Suprapubic skin (tissue), 3 donors: ENCODE data around the gene ATF6.

Experiments
- CTCF ChIP-seq, 2 donors: fragments of 200-600 bp in 1 of 2; fragments of 450-650 bp in 1 of 2; sonication (generic) in 1 of 2; IDR thresholded peaks; one replicate each; pipeline ENCODE4 v1.5.1; 2016 to 2019; ENCODE audit warnings: antibody characterized with exemption in 2 of 2, mild to moderate bottlenecking in 1 of 2, moderate library complexity in 1 of 2
- EP300 ChIP-seq: sonication (generic); formaldehyde crosslinking; IDR thresholded peaks from one replicate; pipeline ENCODE4 v1.6.1; 2017; ENCODE audit warnings: antibody characterized with exemption
- POLR2A ChIP-seq, 2 donors: fragments of 450-650 bp; IDR thresholded peaks; one replicate each; pipeline ENCODE4 v1.6.1; 2017; ENCODE audit warnings: antibody characterized with exemption in 2 of 2, mild to moderate bottlenecking in 2 of 2, moderate library complexity in 2 of 2

GRCh38 chr1:161872506-161872905 is 106.4 kb downstream of the ATF6 start:
- TF ChIP-seq EP300 (no peak), CTCF (IDR thresholded peaks at IDR 0.05) (no peak), POLR2A (IDR thresholded peaks at IDR 0.05) (no peak)
